ENCODE data around the gene PACS2. TPM values are rescaled to one million over a fixed set of nuclear protein-coding genes. Genes with fewer than 3 reads are reported as not detected.

The PACS2 gene
- total and polyA plus RNA-seq, 4 experiments from 2014 or later = 1.9 to 76.6 (median 39.3) TPM

GRCh38 chr14:105397350-105397931 lies 82.9 kb downstream of the PACS2 start:
- Histone ChIP-seq H3K27ac (ENCODE audit: low read depth, low read length) (peak overlapping the region; percentile 80), H3K4me1 (ENCODE audit: insufficient read depth, low read length) (peaks cover 18% of the 10 kb centered on the region), H3K4me3 (ENCODE audit: low read length in 2 of 2) (peak overlapping the region; percentile 57 to 74), H3K36me3 (ENCODE audit: insufficient read depth, low read length) (peaks cover 7% of the 10 kb centered on the region), H3K27me3 (ENCODE audit: insufficient read depth, low read length) (no peaks in the 10 kb centered on the region), H3K9me3 (ENCODE audit: control insufficient read depth in 1 of 2, low read length in 2 of 2) (no peaks in the 10 kb centered on the region)
- DNase-seq = no peak
- Mint-ChIP-seq H3K4me3 (peak overlapping the region; percentile 62 to 83 (median 77)), H3K36me3 (peaks cover 12 to 13% of the 10 kb centered on the region in 2 donors), H3K9me3 (peaks cover 0 to 13% (median 6%) of the 10 kb centered on the region in 8 donors), H3K27ac (peak overlapping the region; percentile 58 to 90 (median 82)), H3K4me1 (peaks cover 2 to 18% (median 8%) of the 10 kb centered on the region in 4 donors), H3K27me3 (no peaks in the 10 kb centered on the region)
- intact Hi-C loops (cut with micrococcal nuclease) = no loop called here
- ChIA-PET CTCF (ENCODE audit: partially characterized antibody) (interaction anchor here (1.0 to 1.7 kb wide), 3 partner anchors 10 to 92 kb away, joined by 3 to 6 read pairs (median 6); no protein-coding TSS in a partner anchor), POLR2A (ENCODE audit: partially characterized antibody) (interaction anchor here (0.6 to 2.9 kb wide), 13 partner anchors 10 to 94 kb away, joined by 3 to 28 read pairs (median 4); partner anchors contain the start of genes CRIP1 and TEDC1)

DNA sequence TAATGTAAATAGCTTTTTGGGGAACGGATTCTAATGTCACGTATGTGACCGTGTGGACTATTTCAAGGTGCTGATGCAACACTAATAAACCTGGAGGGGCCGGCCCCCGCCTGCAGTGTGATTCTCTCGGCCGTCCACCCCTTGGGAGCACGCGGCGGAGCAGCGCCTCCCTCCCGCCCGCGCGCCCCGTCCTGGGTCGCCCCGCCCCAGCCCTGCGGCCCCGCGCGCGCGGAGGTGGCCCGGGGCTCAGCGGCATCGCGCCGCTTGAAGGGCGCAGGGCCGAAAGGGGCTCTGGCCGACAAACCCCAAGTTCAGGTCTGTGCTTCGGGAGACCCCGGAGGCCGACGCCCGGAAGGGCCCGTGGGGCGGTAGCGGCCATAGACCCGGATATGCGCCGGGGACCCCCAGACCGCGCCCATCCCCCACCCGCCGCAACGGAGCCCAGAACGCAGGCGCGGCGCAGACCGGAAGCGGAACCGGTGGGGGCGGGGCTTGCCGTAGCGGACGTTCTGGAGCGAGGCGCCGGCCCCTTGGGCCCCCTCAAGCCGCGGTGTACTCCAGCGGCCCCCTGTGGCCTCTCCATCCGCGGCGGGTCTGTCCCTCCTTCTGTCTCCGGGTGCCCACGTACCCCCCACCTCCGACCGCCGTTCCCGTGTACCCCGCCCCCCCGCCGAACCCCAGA lies 83.6 kb downstream of the PACS2 start, which contains the start of gene TEX22:
TEX22 (plus strand) TSS at position 495 of the 682 bp plus-strand sequence. CDS start 803 bp downstream, outside the sequence.
- H3K27ac Mint-ChIP-seq = peak within 1 kb of the TSS; percentile 58 to 90 (median 82)
- H3K4me3 ChIP-seq (ENCODE audit: low read length in 2 of 2) = peak within 1 kb of the TSS; percentile 57 to 74

DNA sequence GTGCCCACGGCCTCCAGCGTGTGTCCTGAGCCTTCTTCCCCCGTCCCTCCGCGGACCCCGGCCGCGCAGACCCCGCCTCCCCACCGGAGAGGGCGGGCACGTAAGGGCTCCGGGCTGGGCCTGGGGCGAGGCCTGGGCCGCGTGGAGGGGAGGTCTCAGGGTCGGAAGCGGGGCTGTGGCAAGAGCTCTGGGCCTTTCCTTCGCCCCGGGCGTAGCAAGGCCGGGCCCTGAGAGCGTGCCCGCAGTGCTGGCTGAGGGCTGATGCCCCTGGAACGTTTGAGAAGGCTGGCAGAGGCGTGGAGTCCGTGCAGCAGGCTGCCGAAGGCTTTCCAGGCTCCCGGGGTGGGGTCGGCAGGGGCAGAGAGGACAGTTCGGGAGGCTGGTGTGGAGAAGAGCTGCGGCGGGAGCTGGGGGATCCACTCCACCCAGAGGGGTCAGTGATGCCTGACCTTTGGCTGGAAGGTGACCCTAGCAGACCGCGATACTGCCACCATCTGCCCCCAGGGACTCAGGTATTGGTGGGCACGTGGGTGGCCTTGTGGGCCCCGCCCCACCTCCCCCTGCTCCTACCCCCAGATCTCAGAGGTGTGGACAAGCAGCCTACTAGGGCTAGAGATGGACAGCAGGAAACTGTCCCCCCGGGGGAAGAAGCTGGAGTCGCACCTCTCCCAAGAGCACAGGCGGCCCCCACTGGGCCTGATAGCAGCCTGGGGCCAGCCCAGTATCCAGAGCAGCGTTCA lies 84.3 kb downstream of the PACS2 start:
- ChIA-PET CTCF (ENCODE audit: partially characterized antibody) (interaction anchor here (1.4 kb wide), 1 partner anchor 16 kb away, joined by 6 read pairs; no protein-coding TSS in a partner anchor), POLR2A (ENCODE audit: partially characterized antibody) (interaction anchor here (1.0 to 2.9 kb wide), 7 partner anchors 9 to 329 kb away, joined by 3 to 28 read pairs (median 4); partner anchors contain the start of gene TEDC1)
- Histone ChIP-seq H3K9me3 (ENCODE audit: control insufficient read depth in 1 of 2, low read length in 2 of 2) (no peaks in the 10 kb centered on the region), H3K36me3 (ENCODE audit: insufficient read depth, low read length) (peaks cover 7% of the 10 kb centered on the region), H3K4me1 (ENCODE audit: insufficient read depth, low read length) (peaks cover 18% of the 10 kb centered on the region), H3K27me3 (ENCODE audit: insufficient read depth, low read length) (no peaks in the 10 kb centered on the region), H3K4me3 (ENCODE audit: low read length in 2 of 2) (peak overlapping the region; percentile 47 to 74), H3K27ac (ENCODE audit: low read depth, low read length) (peak overlapping the region; percentile 80)
- Mint-ChIP-seq H3K36me3 (peaks cover 13 to 15% of the 10 kb centered on the region in 2 donors), H3K27me3 (no peaks in the 10 kb centered on the region), H3K4me1 (peaks cover 4 to 18% (median 10%) of the 10 kb centered on the region in 4 donors), H3K9me3 (peaks cover 0 to 17% (median 7%) of the 10 kb centered on the region in 8 donors), H3K27ac (peak overlapping the region in 6 of 7 donors; percentile 36 to 86 (median 72)), H3K4me3 (peak overlapping the region; percentile 77 to 85 (median 81))
- intact Hi-C loops (cut with micrococcal nuclease) = loop anchor here (1.0 to 2.0 kb wide), 3 partner anchors 16 to 91 kb away; no protein-coding TSS in a partner anchor
- peak in 1 of 5 donors; percentile 44 for DNase-seq

More for the DNA sequence above, 83.6 kb downstream of the PACS2 start, which contains the start of gene TEX22:
- H3K27me3 ChIP-seq (ENCODE audit: insufficient read depth, low read length) = no peaks in the 10 kb centered on the region
- peaks cover 4 to 18% (median 10%) of the 10 kb centered on the region in 4 donors for H3K4me1 Mint-ChIP-seq
- peak; percentile 79 to 86 (median 79) for DNase-seq
- H3K27me3 Mint-ChIP-seq = no peaks in the 10 kb centered on the region
- ChIA-PET CTCF (ENCODE audit: partially characterized antibody) (interaction anchor here (1.0 to 1.4 kb wide), 2 partner anchors 17 to 92 kb away, joined by 6 read pairs; no protein-coding TSS in a partner anchor), POLR2A (ENCODE audit: partially characterized antibody) (interaction anchor here (0.6 to 2.9 kb wide), 15 partner anchors 9 to 328 kb away, joined by 3 to 28 read pairs (median 4); partner anchors contain the start of genes CRIP1 and TEDC1)
- intact Hi-C loops (cut with micrococcal nuclease) = loop anchor here (1.0 to 2.0 kb wide), 3 partner anchors 17 to 92 kb away; no protein-coding TSS in a partner anchor
- peaks cover 0 to 14% (median 7%) of the 10 kb centered on the region in 8 donors for H3K9me3 Mint-ChIP-seq
- H3K36me3 Mint-ChIP-seq = peaks cover 13 to 15% of the 10 kb centered on the region in 2 donors
- H3K4me3 Mint-ChIP-seq = peak within 1 kb of the TSS; percentile 77 to 85 (median 82)
- peaks cover 18% of the 10 kb centered on the region for H3K4me1 ChIP-seq (ENCODE audit: insufficient read depth, low read length)
- H3K36me3 ChIP-seq (ENCODE audit: insufficient read depth, low read length) = peaks cover 7% of the 10 kb centered on the region
- H3K9me3 ChIP-seq (ENCODE audit: control insufficient read depth in 1 of 2, low read length in 2 of 2) = no peaks in the 10 kb centered on the region
- H3K27ac ChIP-seq (ENCODE audit: low read depth, low read length) = peak within 1 kb of the TSS; percentile 80

- POLR2A ChIA-PET (ENCODE audit: partially characterized antibody) = interaction anchor here (0.8 to 2.6 kb wide), 5 partner anchors 9 to 90 kb away, joined by 3 to 7 read pairs (median 4); no protein-coding TSS in a partner anchor
- H3K4me3 ChIP-seq (ENCODE audit: low read length in 2 of 2) = peak overlapping the region in 1 of 2 donors; percentile 74
- H3K4me1 Mint-ChIP-seq = peaks cover 5 to 19% (median 13%) of the 10 kb centered on the region in 4 donors
These were observed 84.9 kb downstream of the PACS2 start for GRCh38 chr14:105399466-105399775.

GRCh38 chr14:105400016-105400415 lies 85.5 kb downstream of the PACS2 start:
- Histone ChIP-seq H3K4me1 (ENCODE audit: insufficient read depth, low read length) (peaks cover 28% of the 10 kb centered on the region), H3K4me3 (ENCODE audit: low read length in 2 of 2) (no peak overlapping the region), H3K27ac (ENCODE audit: low read depth, low read length) (no peak overlapping the region), H3K27me3 (ENCODE audit: insufficient read depth, low read length) (no peaks in the 10 kb centered on the region), H3K36me3 (ENCODE audit: insufficient read depth, low read length) (peaks cover 7% of the 10 kb centered on the region), H3K9me3 (ENCODE audit: control insufficient read depth in 1 of 2, low read length in 2 of 2) (no peaks in the 10 kb centered on the region)
- Mint-ChIP-seq H3K4me3 (peak overlapping the region in 7 of 8 donors; percentile 0 to 84 (median 21)), H3K4me1 (peaks cover 8 to 25% (median 15%) of the 10 kb centered on the region in 4 donors), H3K27me3 (no peaks in the 10 kb centered on the region), H3K9me3 (peaks cover 0 to 25% (median 8%) of the 10 kb centered on the region in 8 donors), H3K27ac (peak overlapping the region in 2 of 7 donors; percentile 55 to 76), H3K36me3 (peaks cover 13 to 15% of the 10 kb centered on the region in 2 donors)
- POLR2A ChIA-PET (ENCODE audit: partially characterized antibody) = interaction anchor here (0.8 to 2.6 kb wide), 4 partner anchors 10 to 89 kb away, joined by 3 to 7 read pairs (median 4); no protein-coding TSS in a partner anchor
- no peak for DNase-seq
- CTCF ChIA-PET (ENCODE audit: partially characterized antibody) = no interaction called here
- intact Hi-C loops (cut with micrococcal nuclease) = no loop called here

More at GRCh38 chr14:105399466-105399775, 84.9 kb downstream of the PACS2 start:
- Histone ChIP-seq H3K9me3 (ENCODE audit: control insufficient read depth in 1 of 2, low read length in 2 of 2) (no peaks in the 10 kb centered on the region), H3K27me3 (ENCODE audit: insufficient read depth, low read length) (no peaks in the 10 kb centered on the region), H3K4me1 (ENCODE audit: insufficient read depth, low read length) (peaks cover 23% of the 10 kb centered on the region), H3K36me3 (ENCODE audit: insufficient read depth, low read length) (peaks cover 7% of the 10 kb centered on the region), H3K27ac (ENCODE audit: low read depth, low read length) (no peak overlapping the region)
- DNase-seq = no peak
- Mint-ChIP-seq H3K9me3 (peaks cover 0 to 22% (median 7%) of the 10 kb centered on the region in 8 donors), H3K27me3 (no peaks in the 10 kb centered on the region), H3K36me3 (peaks cover 13 to 15% of the 10 kb centered on the region in 2 donors), H3K4me3 (peak overlapping the region in 7 of 8 donors; percentile 35 to 85 (median 77)), H3K27ac (peak overlapping the region in 3 of 7 donors; percentile 22 to 76 (median 58))
- CTCF ChIA-PET (ENCODE audit: partially characterized antibody) = no interaction called here
- intact Hi-C loops (cut with micrococcal nuclease) = loop anchor here (2.0 kb wide), 2 partner anchors 15 to 29 kb away; no protein-coding TSS in a partner anchor

GRCh38 chr14:105401699-105402098 lies 87.2 kb downstream of the PACS2 start:
- ChIA-PET CTCF (ENCODE audit: partially characterized antibody) (interaction anchor here (1.6 kb wide), 1 partner anchor 50 kb away, joined by 3 read pairs; no protein-coding TSS in a partner anchor), POLR2A (ENCODE audit: partially characterized antibody) (no interaction called here)
- no peaks in the 10 kb centered on the region for H3K27me3 Mint-ChIP-seq
- no peak overlapping the region for H3K4me3 Mint-ChIP-seq
- H3K9me3 ChIP-seq (ENCODE audit: control insufficient read depth in 1 of 2, low read length in 2 of 2) = no peaks in the 10 kb centered on the region
- H3K27ac Mint-ChIP-seq = no peak overlapping the region
- no peak for DNase-seq
- peaks cover 28% of the 10 kb centered on the region for H3K4me1 ChIP-seq (ENCODE audit: insufficient read depth, low read length)
- H3K27ac ChIP-seq (ENCODE audit: low read depth, low read length) = no peak overlapping the region
- no peak overlapping the region for H3K4me3 ChIP-seq (ENCODE audit: low read length in 2 of 2)
- peaks cover 8 to 26% (median 16%) of the 10 kb centered on the region in 4 donors for H3K4me1 Mint-ChIP-seq
- H3K36me3 Mint-ChIP-seq = peaks cover 13 to 15% of the 10 kb centered on the region in 2 donors
- intact Hi-C loops (cut with micrococcal nuclease) = no loop called here
- peaks cover 0 to 28% (median 15%) of the 10 kb centered on the region in 8 donors for H3K9me3 Mint-ChIP-seq
- H3K36me3 ChIP-seq (ENCODE audit: insufficient read depth, low read length) = peaks cover 7% of the 10 kb centered on the region
- H3K27me3 ChIP-seq (ENCODE audit: insufficient read depth, low read length) = no peaks in the 10 kb centered on the region

Data from CD4-positive, alpha-beta memory T cell (primary cell).